HG02938 (cell line): Measurements from ENCODE around the gene LIN7B.

ENCODE experiments used
- ATAC-seq: cut with Tn5 transposase; IDR thresholded peaks from one replicate; pipeline ENCODE4 v1.9.1; 2021; ENCODE audit warnings: mild to moderate bottlenecking, moderate library complexity; ENCODE audit not compliant: unreplicated experiment

LIN7B gene

DNA sequence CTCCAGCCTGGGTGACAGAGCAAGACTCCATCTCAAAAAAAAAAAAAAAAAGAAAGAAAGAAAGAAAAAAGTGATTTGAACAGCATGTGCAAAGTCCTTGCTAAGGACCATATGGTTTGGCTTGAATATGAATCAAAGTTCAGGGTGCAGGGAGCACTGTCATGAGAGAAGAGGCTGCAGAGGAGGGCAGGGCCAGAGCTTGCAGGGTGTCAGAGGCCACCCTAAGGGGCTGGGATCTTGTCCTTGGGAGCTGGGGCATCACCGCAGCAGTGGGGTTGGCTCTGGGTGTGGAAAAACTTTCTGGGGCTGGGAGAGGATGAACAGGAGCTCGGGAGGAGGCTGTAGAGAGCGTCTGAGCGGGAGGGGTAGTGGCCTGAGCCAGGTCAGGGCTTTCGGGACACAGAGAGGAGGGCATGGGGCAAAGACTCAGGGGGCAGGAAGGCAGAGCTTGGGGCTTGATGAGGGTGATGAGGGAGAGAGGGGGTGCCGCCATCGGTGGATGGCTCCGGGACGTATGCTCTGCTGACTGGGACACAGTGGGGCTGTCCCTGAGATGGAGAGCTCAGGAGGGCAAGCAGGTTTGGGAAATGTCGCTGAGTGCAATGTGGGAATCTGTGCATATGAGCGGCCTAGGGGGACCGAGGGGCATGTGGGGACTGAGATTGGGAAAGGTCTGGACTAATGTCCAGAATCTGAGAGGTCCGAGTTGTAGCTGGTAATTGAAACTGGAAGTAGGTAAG is 46.5 kb downstream of the LIN7B start:
- ATAC-seq, result no peak

DNA sequence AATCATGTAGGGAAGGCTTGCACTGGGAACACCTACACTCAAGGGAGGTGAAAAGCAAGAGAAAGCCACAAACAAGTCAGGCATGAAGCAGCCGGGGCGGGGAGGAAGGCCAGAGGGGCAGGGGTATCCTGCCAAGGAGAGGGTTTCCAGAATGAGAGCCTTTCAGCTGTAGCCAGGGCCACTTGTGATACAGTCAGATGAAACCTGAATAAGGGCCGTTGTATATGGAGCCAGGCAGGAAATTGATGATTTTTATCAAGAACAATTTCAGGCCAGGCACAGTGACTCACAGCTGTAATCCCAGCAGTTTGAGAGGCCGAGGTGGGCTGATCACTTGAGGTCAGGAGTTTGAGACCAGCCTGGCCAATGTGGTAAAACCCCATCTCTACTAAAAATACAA is 47.8 kb downstream of the LIN7B start:
- no peak for ATAC-seq

DNA sequence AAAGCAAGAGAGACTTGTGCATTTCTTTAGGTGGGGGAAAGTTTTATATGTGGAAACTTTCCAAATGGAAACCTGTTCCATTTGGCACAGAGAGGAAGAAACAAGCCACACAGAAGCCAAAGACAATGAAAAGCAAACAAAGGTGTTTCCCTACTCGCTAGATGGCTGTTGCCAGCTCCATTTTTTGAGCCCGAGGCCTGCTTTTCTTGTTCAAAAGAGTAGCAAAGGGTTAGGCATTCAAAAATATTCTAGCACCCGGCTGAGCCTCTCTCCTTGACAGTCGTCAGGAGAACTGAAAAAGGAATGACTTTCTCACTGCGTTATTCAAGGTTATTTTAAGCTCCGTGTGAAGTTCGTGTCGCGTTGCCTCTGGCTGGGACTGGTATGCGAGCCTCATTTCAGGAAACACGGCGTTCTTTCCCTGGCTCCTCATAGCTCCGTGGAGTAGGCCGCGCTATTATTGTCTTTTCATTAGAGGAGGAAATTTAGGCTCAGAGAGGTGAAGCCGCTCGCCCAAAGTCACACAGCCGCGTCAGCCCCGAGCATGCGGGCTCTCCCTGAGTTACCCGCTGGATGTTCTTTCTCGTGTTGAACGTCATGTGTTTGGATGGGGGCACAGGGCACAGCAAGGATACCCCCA is 51.1 kb downstream of the LIN7B start:
- no peak for ATAC-seq

DNA sequence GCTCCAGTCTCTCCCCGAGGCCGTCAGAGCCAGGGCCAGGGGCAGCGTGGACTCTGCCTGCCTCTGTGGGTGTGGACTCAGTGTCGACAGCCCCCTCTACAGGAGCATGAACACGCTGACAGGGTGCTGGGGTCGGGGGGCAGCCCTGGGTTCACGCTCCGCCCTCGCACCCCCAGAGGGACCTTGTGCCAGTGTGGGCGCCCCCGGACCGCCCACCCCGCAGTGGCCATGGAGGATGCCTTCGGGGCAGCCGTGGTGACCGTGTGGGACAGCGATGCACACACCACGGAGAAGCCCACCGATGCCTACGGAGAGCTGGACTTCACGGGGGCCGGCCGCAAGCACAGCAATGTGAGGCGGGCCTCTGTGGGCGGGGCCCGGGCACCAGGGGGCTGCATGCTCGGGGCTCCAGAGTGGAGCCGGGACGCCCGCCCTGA is 51.7 kb downstream of the LIN7B start:
- no peak for ATAC-seq

DNA sequence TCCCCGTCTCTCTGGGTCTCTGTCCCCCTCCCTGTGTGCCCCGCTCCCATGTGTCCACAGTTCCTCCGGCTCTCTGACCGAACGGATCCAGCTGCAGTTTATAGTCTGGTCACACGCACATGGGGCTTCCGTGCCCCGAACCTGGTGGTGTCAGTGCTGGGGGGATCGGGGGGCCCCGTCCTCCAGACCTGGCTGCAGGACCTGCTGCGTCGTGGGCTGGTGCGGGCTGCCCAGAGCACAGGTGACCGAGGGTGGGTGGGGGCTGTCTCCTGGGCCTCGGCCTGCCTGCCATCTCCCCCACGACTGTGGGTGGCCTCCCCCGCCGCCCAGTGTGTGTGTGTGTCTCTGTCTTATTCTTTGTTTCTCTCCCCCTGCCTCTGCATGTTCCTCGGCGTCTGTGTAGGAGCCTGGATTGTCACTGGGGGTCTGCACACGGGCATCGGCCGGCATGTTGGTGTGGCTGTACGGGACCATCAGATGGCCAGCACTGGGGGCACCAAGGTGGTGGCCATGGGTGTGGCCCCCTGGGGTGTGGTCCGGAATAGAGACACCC is 53.8 kb downstream of the LIN7B start:
- ATAC-seq, result no peak
